Vagina (tissue), 2 donors: ENCODE results near the gene MRPL1. TPM values are rescaled to one million over a fixed set of nuclear protein-coding genes. Genes with fewer than 3 reads are reported as not detected.

ENCODE experiments used
- DNase-seq, 2 donors: peaks; one replicate each; pipeline ENCODE4 v3.0.0-alpha.2; 2017; ENCODE audit errors: extremely low spot score in 2 of 2
- H3K27ac ChIP-seq: fragments of 200-600 bp; sonication (generic); one replicate; pipeline ENCODE4 v1.5.1; 2019
- H3K27me3 ChIP-seq: fragments of 200-600 bp; sonication (generic); one replicate; pipeline ENCODE4 v1.5.1; 2019
- H3K36me3 ChIP-seq, 2 donors: fragments of 200-600 bp; sonication (generic); one replicate each; pipeline ENCODE4 v1.5.1; 2017 to 2019
- H3K4me1 ChIP-seq: fragments of 200-600 bp; sonication (generic); one replicate; pipeline ENCODE4 v1.5.1; 2019
- H3K4me3 ChIP-seq, 2 donors: fragments of 200-600 bp; sonication (generic); 1 replicate in 1 of 2; 2 replicates in 1 of 2; pipeline ENCODE4 v1.5.1; 2016 to 2019
- H3K9me3 ChIP-seq: fragments of 200-600 bp; sonication (generic); one replicate; pipeline ENCODE4 v1.5.1; 2019
- POLR2A ChIP-seq, 2 donors: fragments of 450-650 bp; IDR thresholded peaks; one replicate each; pipeline ENCODE4 v1.6.1; 2017; ENCODE audit warnings: antibody characterized with exemption in 2 of 2, mild to moderate bottlenecking in 2 of 2, moderate library complexity in 2 of 2
- POLR2AphosphoS5 ChIP-seq, 2 donors: sonication (generic); formaldehyde crosslinking; IDR thresholded peaks; one replicate each; pipeline ENCODE4 v1.9.0; 2017; ENCODE audit warnings: antibody characterized with exemption in 2 of 2, mild to moderate bottlenecking in 2 of 2, low read depth in 1 of 2; ENCODE audit not compliant: insufficient read depth in 1 of 2
- intact Hi-C: fragments of 100-400 bp; cut with DNase I; formaldehyde crosslinking; loops from one replicate; pipeline ENCODE4 v1.15.1; 2023
- total RNA-seq: library from RNA; depleted of rRNA; stranded (reverse); fragments of >200 nt; gene quantifications from one replicate; pipeline ENCODE4 v1.2.3, GENCODE V29; 2016
- TF ChIP-seq, protein P1 (sequence below), 3 experiments: fragments of 450-650 bp in 2 of 3; fragments of 200-600 bp in 1 of 3; sonication (generic) in 1 of 3; IDR thresholded peaks; one replicate each; pipeline ENCODE4 v1.5.1; 2017 to 2019; ENCODE audit warnings: antibody characterized with exemption in 3 of 3, mild to moderate bottlenecking in 2 of 3, moderate library complexity in 2 of 3

MRPL1 gene
- total RNA-seq, 1 donor from 2014 or later: 20.1 TPM

DNA sequence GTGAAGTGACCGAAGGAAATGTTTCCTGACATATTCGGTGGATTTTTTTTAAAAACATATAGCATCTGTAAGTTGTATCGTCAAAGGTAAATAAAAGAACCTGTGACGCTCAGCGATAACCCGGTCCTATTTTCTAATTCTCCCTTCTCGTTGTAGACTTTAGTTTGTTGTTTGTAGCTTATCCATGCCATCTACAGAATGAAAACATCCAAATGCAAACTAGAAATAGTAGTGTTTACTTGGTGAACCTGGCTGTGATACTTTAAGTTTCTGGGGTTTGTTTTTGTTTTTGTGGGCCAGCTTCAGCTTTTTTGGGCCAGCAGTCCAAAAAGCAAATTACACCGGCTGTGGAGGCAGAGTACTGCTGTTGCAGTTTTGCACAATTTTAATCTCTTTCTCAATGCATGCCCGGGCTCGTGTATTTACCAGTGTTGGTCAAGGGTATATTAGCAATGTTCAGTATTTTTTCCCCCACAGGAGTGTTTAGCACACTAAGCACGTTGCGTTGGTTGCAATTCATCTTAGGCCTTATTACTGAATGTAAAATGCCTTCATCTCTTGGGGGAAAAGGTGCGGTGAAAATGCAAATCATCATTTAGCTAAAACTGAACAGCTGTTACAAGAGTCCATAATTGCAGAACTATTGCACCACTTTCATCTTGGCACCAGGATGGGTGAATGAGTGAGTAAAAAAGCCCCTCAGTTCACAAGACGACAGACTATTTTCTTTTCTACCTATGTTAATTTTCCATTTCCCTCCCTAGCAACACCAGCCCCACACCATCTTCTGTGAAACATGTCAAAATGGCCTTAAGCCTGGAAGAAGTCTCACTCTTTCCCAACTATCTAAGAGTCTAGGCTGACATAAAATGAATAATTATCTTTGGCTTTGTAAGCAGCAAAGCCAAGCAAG lies 41.7 kb upstream of the MRPL1 start:
- TF ChIP-seq POLR2A (IDR thresholded peaks at IDR 0.05): no peak
- TF ChIP-seq, protein P1, sequence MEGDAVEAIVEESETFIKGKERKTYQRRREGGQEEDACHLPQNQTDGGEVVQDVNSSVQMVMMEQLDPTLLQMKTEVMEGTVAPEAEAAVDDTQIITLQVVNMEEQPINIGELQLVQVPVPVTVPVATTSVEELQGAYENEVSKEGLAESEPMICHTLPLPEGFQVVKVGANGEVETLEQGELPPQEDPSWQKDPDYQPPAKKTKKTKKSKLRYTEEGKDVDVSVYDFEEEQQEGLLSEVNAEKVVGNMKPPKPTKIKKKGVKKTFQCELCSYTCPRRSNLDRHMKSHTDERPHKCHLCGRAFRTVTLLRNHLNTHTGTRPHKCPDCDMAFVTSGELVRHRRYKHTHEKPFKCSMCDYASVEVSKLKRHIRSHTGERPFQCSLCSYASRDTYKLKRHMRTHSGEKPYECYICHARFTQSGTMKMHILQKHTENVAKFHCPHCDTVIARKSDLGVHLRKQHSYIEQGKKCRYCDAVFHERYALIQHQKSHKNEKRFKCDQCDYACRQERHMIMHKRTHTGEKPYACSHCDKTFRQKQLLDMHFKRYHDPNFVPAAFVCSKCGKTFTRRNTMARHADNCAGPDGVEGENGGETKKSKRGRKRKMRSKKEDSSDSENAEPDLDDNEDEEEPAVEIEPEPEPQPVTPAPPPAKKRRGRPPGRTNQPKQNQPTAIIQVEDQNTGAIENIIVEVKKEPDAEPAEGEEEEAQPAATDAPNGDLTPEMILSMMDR (IDR thresholded peaks at IDR 0.05): no peak
- no peak for TF ChIP-seq POLR2AphosphoS5 (IDR thresholded peaks at IDR 0.05; ENCODE audit: insufficient read depth in 1 of 2, low read depth in 1 of 2)
- peak overlapping the region; percentile 100 for H3K27ac ChIP-seq
- peak overlapping the region; percentile 65 to 83 for H3K4me3 ChIP-seq
- intact Hi-C loops: loop anchor here (5.0 kb wide), 1 partner anchor 41 kb away; the partner anchor contains the start of gene MRPL1
- no peaks in the 10 kb centered on the region for H3K27me3 ChIP-seq
- H3K4me1 ChIP-seq: peaks cover 35% of the 10 kb centered on the region
- H3K9me3 ChIP-seq: no peaks in the 10 kb centered on the region
- DNase-seq: no peak
- H3K36me3 ChIP-seq: no peaks in the 10 kb centered on the region

DNA sequence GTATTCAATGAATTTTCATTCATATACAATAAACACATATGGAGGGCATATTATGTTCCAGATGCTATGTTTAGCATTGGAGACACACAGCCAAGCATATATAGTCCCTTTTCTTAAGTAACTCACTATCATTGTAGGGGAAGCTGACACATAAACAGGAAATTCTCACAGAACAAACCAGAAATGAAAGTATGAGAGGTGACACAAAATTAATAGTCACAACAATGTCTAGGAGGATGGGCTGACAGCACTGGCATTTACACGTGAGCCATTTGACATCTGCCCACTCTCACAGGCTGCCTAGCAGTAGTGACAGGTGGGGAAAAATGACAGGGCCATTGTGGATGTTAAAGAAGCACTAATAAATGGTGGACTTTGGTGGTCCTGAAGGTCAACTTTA lies 40.9 kb upstream of the MRPL1 start:
- Histone ChIP-seq H3K27ac (peak overlapping the region; percentile 100), H3K4me3 (no peak overlapping the region), H3K9me3 (no peaks in the 10 kb centered on the region), H3K36me3 (no peaks in the 10 kb centered on the region), H3K4me1 (peaks cover 27% of the 10 kb centered on the region), H3K27me3 (no peaks in the 10 kb centered on the region)
- DNase-seq: no peak
- peak in 1 of 2 donors; percentile 68 for TF ChIP-seq POLR2AphosphoS5 (IDR thresholded peaks at IDR 0.05; ENCODE audit: insufficient read depth in 1 of 2, low read depth in 1 of 2)
- TF ChIP-seq POLR2A (IDR thresholded peaks at IDR 0.05): no peak
- intact Hi-C loops: loop anchor here (5.0 kb wide), 1 partner anchor 41 kb away; the partner anchor contains the start of gene MRPL1

DNA sequence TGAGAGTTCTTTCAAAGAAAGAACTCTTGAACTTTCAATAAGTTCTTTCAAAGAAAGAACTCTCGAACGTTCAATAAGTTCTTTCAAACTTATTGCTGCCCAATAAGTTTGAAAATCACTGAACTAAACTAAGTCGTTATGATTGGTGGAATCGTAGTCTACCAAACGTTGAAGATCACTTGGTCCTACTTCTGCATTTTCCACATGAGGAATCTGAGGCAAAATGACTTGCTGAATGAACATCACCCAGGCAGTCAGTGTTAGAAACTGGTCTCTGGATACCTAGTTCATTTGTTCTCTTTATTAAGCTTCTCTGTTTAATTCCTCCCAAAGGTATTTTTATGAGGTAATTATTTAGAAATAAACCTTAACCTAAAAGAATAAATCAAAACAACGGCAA lies 36.4 kb upstream of the MRPL1 start:
- no peaks in the 10 kb centered on the region for H3K36me3 ChIP-seq
- intact Hi-C loops: no loop called here
- no peak for TF ChIP-seq POLR2AphosphoS5 (IDR thresholded peaks at IDR 0.05; ENCODE audit: insufficient read depth in 1 of 2, low read depth in 1 of 2)
- no peak for TF ChIP-seq POLR2A (IDR thresholded peaks at IDR 0.05)
- TF ChIP-seq, protein P1 (IDR thresholded peaks at IDR 0.05): no peak
- peaks cover 8% of the 10 kb centered on the region for H3K4me1 ChIP-seq
- H3K4me3 ChIP-seq: no peak overlapping the region
- no peaks in the 10 kb centered on the region for H3K9me3 ChIP-seq
- no peak overlapping the region for H3K27ac ChIP-seq
- H3K27me3 ChIP-seq: no peaks in the 10 kb centered on the region
- DNase-seq: no peak

DNA sequence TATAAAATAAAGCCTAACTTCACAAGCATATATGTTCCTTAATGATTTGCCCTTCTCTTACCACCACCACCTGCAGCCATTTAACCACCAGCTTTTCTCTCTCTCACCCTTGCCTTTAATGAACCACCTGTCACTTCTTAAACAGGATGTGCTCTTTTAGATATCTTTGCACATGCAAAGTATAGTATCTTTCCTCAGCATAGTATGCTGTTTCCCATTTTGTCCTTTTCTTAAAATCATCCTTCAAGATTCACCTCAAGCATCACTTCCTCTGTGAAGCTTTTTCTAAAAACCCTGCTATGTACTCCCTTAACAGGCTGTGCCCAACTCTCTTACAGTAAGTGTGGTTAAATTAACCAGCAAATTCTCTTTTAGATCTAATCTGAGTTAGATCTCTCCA lies 35.3 kb upstream of the MRPL1 start:
- Histone ChIP-seq H3K27me3 (no peaks in the 10 kb centered on the region), H3K4me3 (no peak overlapping the region), H3K27ac (no peak overlapping the region), H3K36me3 (no peaks in the 10 kb centered on the region), H3K4me1 (no peaks in the 10 kb centered on the region), H3K9me3 (no peaks in the 10 kb centered on the region)
- no peak for DNase-seq
- intact Hi-C loops: no loop called here
- no peak for TF ChIP-seq POLR2AphosphoS5 (IDR thresholded peaks at IDR 0.05; ENCODE audit: insufficient read depth in 1 of 2, low read depth in 1 of 2)
- no peak for TF ChIP-seq POLR2A (IDR thresholded peaks at IDR 0.05)
- TF ChIP-seq, protein P1 (IDR thresholded peaks at IDR 0.05): no peak

DNA sequence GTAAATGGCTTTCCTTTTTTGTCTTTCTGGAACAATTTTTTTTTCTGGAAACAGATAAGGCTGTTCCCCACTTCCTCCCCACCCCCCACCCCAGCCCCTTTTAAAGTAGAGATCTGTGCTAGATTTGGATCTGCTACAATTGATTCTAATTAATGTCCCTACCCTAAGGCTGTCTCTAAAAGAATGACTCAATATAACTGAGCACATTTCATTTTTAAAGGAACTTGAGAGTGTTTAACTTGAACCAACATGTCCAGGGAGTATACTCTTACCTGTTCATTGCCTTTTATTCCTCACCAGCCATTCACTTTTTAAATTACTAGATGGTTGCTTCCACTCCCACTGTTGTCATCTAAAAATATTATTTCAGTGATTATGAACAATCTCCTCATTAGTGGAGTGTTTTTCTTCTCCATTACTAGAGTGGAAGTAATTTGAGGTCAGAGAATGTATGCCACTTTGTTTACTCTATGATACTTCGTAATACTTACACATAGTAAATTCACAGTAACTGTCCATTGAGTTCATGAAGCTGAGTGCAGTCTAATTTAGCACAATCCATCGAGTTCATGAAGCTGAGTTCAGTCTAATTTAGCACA lies 29.4 kb upstream of the MRPL1 start:
- no peak overlapping the region for H3K27ac ChIP-seq

More for the DNA sequence above, 29.4 kb upstream of the MRPL1 start:
- Histone ChIP-seq H3K9me3 (no peaks in the 10 kb centered on the region), H3K27me3 (no peaks in the 10 kb centered on the region), H3K4me3 (no peak overlapping the region), H3K36me3 (no peaks in the 10 kb centered on the region), H3K4me1 (no peaks in the 10 kb centered on the region)
- intact Hi-C loops: no loop called here
- DNase-seq: no peak
- TF ChIP-seq, protein P1 (IDR thresholded peaks at IDR 0.05): no peak
- TF ChIP-seq POLR2AphosphoS5 (IDR thresholded peaks at IDR 0.05; ENCODE audit: insufficient read depth in 1 of 2, low read depth in 1 of 2): no peak
- no peak for TF ChIP-seq POLR2A (IDR thresholded peaks at IDR 0.05)
